ENCODE data around the gene PRKCE.

PRKCE gene

GRCh38 chr2:45772038-45772437 lies 120.6 kb downstream of the PRKCE start:
- Histone ChIP-seq H3K9ac (ENCODE audit: low read length) (no peak overlapping the region), H3K27me3 (ENCODE audit: control insufficient read depth, insufficient read depth, low read length) (no peaks in the 10 kb centered on the region), H3K9me3 (ENCODE audit: control insufficient read depth, low read length) (no peaks in the 10 kb centered on the region), H3K36me3 (ENCODE audit: control insufficient read depth, insufficient read depth, low read length) (no peaks in the 10 kb centered on the region), H3K4me1 (ENCODE audit: control insufficient read depth, insufficient read depth, low read length) (no peaks in the 10 kb centered on the region), H3K4me3 (ENCODE audit: low read length) (no peak overlapping the region)

- no peak overlapping the region for H3K4me3 ChIP-seq (ENCODE audit: low read length)
- H3K27me3 ChIP-seq (ENCODE audit: control insufficient read depth, insufficient read depth, low read length) = no peaks in the 10 kb centered on the region
- H3K36me3 ChIP-seq (ENCODE audit: control insufficient read depth, insufficient read depth, low read length) = no peaks in the 10 kb centered on the region
- no peak overlapping the region for H3K9ac ChIP-seq (ENCODE audit: low read length)
- H3K4me1 ChIP-seq (ENCODE audit: control insufficient read depth, insufficient read depth, low read length) = peaks cover 6% of the 10 kb centered on the region
- no peaks in the 10 kb centered on the region for H3K9me3 ChIP-seq (ENCODE audit: control insufficient read depth, low read length)
Measured at GRCh38 chr2:45773909-45774308, 122.4 kb downstream of the PRKCE start.

GRCh38 chr2:45774688-45775244 lies 123.3 kb downstream of the PRKCE start:
- Histone ChIP-seq H3K9me3 (ENCODE audit: control insufficient read depth, low read length) (no peaks in the 10 kb centered on the region), H3K4me3 (ENCODE audit: low read length) (no peak overlapping the region), H3K9ac (ENCODE audit: low read length) (no peak overlapping the region), H3K4me1 (ENCODE audit: control insufficient read depth, insufficient read depth, low read length) (peaks cover 9% of the 10 kb centered on the region), H3K27me3 (ENCODE audit: control insufficient read depth, insufficient read depth, low read length) (no peaks in the 10 kb centered on the region), H3K36me3 (ENCODE audit: control insufficient read depth, insufficient read depth, low read length) (no peaks in the 10 kb centered on the region)

GRCh38 chr2:45776160-45776955 lies 124.9 kb downstream of the PRKCE start:
- no peaks in the 10 kb centered on the region for H3K36me3 ChIP-seq (ENCODE audit: control insufficient read depth, insufficient read depth, low read length)
- H3K4me1 ChIP-seq (ENCODE audit: control insufficient read depth, insufficient read depth, low read length) = peaks cover 9% of the 10 kb centered on the region
- H3K9me3 ChIP-seq (ENCODE audit: control insufficient read depth, low read length) = no peaks in the 10 kb centered on the region

GRCh38 chr2:45777996-45778719 lies 126.7 kb downstream of the PRKCE start:
- no peak overlapping the region for H3K4me3 ChIP-seq (ENCODE audit: low read length)
- H3K4me1 ChIP-seq (ENCODE audit: control insufficient read depth, insufficient read depth, low read length) = peaks cover 9% of the 10 kb centered on the region
- H3K9me3 ChIP-seq (ENCODE audit: control insufficient read depth, low read length) = no peaks in the 10 kb centered on the region
- H3K9ac ChIP-seq (ENCODE audit: low read length) = no peak overlapping the region
- no peaks in the 10 kb centered on the region for H3K27me3 ChIP-seq (ENCODE audit: control insufficient read depth, insufficient read depth, low read length)
- H3K36me3 ChIP-seq (ENCODE audit: control insufficient read depth, insufficient read depth, low read length) = no peaks in the 10 kb centered on the region

More at GRCh38 chr2:45776160-45776955, 124.9 kb downstream of the PRKCE start:
- no peak overlapping the region for H3K9ac ChIP-seq (ENCODE audit: low read length)
- H3K4me3 ChIP-seq (ENCODE audit: low read length) = no peak overlapping the region
- no peaks in the 10 kb centered on the region for H3K27me3 ChIP-seq (ENCODE audit: control insufficient read depth, insufficient read depth, low read length)

- no peak overlapping the region for H3K4me3 ChIP-seq (ENCODE audit: low read length)
- H3K9ac ChIP-seq (ENCODE audit: low read length) = no peak overlapping the region
- no peaks in the 10 kb centered on the region for H3K9me3 ChIP-seq (ENCODE audit: control insufficient read depth, low read length)
- no peaks in the 10 kb centered on the region for H3K36me3 ChIP-seq (ENCODE audit: control insufficient read depth, insufficient read depth, low read length)
- H3K27me3 ChIP-seq (ENCODE audit: control insufficient read depth, insufficient read depth, low read length) = no peaks in the 10 kb centered on the region
- peaks cover 9% of the 10 kb centered on the region for H3K4me1 ChIP-seq (ENCODE audit: control insufficient read depth, insufficient read depth, low read length)
Measured at GRCh38 chr2:45778720-45779171, 127.3 kb downstream of the PRKCE start.

GRCh38 chr2:45780541-45781463 lies 129.3 kb downstream of the PRKCE start:
- Histone ChIP-seq H3K9me3 (ENCODE audit: control insufficient read depth, low read length) (no peaks in the 10 kb centered on the region), H3K4me1 (ENCODE audit: control insufficient read depth, insufficient read depth, low read length) (peaks cover 9% of the 10 kb centered on the region), H3K4me3 (ENCODE audit: low read length) (no peak overlapping the region), H3K27me3 (ENCODE audit: control insufficient read depth, insufficient read depth, low read length) (no peaks in the 10 kb centered on the region), H3K9ac (ENCODE audit: low read length) (no peak overlapping the region), H3K36me3 (ENCODE audit: control insufficient read depth, insufficient read depth, low read length) (no peaks in the 10 kb centered on the region)

- Histone ChIP-seq H3K4me1 (ENCODE audit: control insufficient read depth, insufficient read depth, low read length) (peaks cover 9% of the 10 kb centered on the region), H3K27me3 (ENCODE audit: control insufficient read depth, insufficient read depth, low read length) (no peaks in the 10 kb centered on the region), H3K9ac (ENCODE audit: low read length) (no peak overlapping the region), H3K36me3 (ENCODE audit: control insufficient read depth, insufficient read depth, low read length) (no peaks in the 10 kb centered on the region), H3K4me3 (ENCODE audit: low read length) (no peak overlapping the region), H3K9me3 (ENCODE audit: control insufficient read depth, low read length) (no peaks in the 10 kb centered on the region)
Measured at GRCh38 chr2:45781464-45781811, 130.0 kb downstream of the PRKCE start.

GRCh38 chr2:45782436-45782835 lies 131.0 kb downstream of the PRKCE start:
- Histone ChIP-seq H3K9ac (ENCODE audit: low read length) (no peak overlapping the region), H3K4me3 (ENCODE audit: low read length) (no peak overlapping the region), H3K9me3 (ENCODE audit: control insufficient read depth, low read length) (no peaks in the 10 kb centered on the region), H3K4me1 (ENCODE audit: control insufficient read depth, insufficient read depth, low read length) (peaks cover 9% of the 10 kb centered on the region), H3K27me3 (ENCODE audit: control insufficient read depth, insufficient read depth, low read length) (no peaks in the 10 kb centered on the region), H3K36me3 (ENCODE audit: control insufficient read depth, insufficient read depth, low read length) (no peaks in the 10 kb centered on the region)

- Histone ChIP-seq H3K36me3 (ENCODE audit: control insufficient read depth, insufficient read depth, low read length) (no peaks in the 10 kb centered on the region), H3K9ac (ENCODE audit: low read length) (no peak overlapping the region), H3K9me3 (ENCODE audit: control insufficient read depth, low read length) (no peaks in the 10 kb centered on the region), H3K4me3 (ENCODE audit: low read length) (no peak overlapping the region), H3K4me1 (ENCODE audit: control insufficient read depth, insufficient read depth, low read length) (peaks cover 9% of the 10 kb centered on the region), H3K27me3 (ENCODE audit: control insufficient read depth, insufficient read depth, low read length) (no peaks in the 10 kb centered on the region)
Measured at GRCh38 chr2:45782986-45783385, 131.5 kb downstream of the PRKCE start.

- no peak overlapping the region for H3K4me3 ChIP-seq (ENCODE audit: low read length)
- H3K9ac ChIP-seq (ENCODE audit: low read length) = no peak overlapping the region
- H3K27me3 ChIP-seq (ENCODE audit: control insufficient read depth, insufficient read depth, low read length) = no peaks in the 10 kb centered on the region
- no peaks in the 10 kb centered on the region for H3K36me3 ChIP-seq (ENCODE audit: control insufficient read depth, insufficient read depth, low read length)
- no peaks in the 10 kb centered on the region for H3K9me3 ChIP-seq (ENCODE audit: control insufficient read depth, low read length)
- H3K4me1 ChIP-seq (ENCODE audit: control insufficient read depth, insufficient read depth, low read length) = no peaks in the 10 kb centered on the region
Measured at GRCh38 chr2:45786030-45786835, 134.8 kb downstream of the PRKCE start.
